ENCODE data around the gene NEDD4L. TPM values are rescaled to one million over a fixed set of nuclear protein-coding genes. Genes with fewer than 3 reads are reported as not detected.
A peak's percentile ranks its signal among the peaks of the same experiment; 100 is the strongest.

Gene NEDD4L
- total and polyA plus RNA-seq, 5 donors from 2014 or later: 4.4 to 19.6 (median 7.8) TPM

DNA sequence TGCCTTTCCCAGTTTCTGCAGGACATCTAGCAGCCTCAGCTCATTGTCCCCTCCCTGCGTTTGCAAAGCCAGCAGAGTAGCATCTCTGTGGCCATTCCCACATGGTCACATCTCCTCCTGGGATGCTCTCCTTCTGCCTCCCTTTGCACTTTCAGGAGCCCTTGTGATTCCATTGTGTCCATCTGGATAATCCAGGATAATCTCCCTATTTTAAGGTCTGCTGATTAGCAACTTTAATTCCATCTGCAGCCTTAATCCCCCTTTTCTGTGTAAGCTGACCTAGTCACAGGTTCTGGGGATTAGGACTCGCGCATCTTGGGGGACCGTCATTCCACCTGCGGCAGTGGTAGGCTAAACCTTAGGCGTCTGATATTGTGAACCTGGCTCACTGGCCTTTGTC, 70.7 kb downstream of the NEDD4L start:
- no peak for ATAC-seq (ENCODE audit: low read depth in 2 of 2)
- DNase-seq: no peak
- no peak overlapping the region for H3K27ac Mint-ChIP-seq
- H3K36me3 Mint-ChIP-seq: no peaks in the 10 kb centered on the region
- H3K27me3 Mint-ChIP-seq: no peaks in the 10 kb centered on the region
- H3K36me3 ChIP-seq (ENCODE audit: control insufficient read depth, insufficient read depth, low read length): no peaks in the 10 kb centered on the region
- H3K27me3 ChIP-seq (ENCODE audit: control insufficient read depth, insufficient read depth, low read length): no peaks in the 10 kb centered on the region
- H3K4me1 Mint-ChIP-seq: no peaks in the 10 kb centered on the region
- no peak overlapping the region for H3K27ac ChIP-seq (ENCODE audit: insufficient read depth, low read length, poor library complexity, severe bottlenecking)
- no peaks in the 10 kb centered on the region for H3K9me3 Mint-ChIP-seq
- H3K4me3 Mint-ChIP-seq: no peak overlapping the region
- H3K4me1 ChIP-seq (ENCODE audit: control insufficient read depth, insufficient read depth, low read length, poor library complexity, severe bottlenecking): no peaks in the 10 kb centered on the region
- no peaks in the 10 kb centered on the region for H3K9me3 ChIP-seq (ENCODE audit: control insufficient read depth in 2 of 2, low read length in 2 of 2)
- H3K4me3 ChIP-seq (ENCODE audit: low read depth, low read length): no peak overlapping the region

GRCh38 chr18:58116818-58117217, 72.8 kb downstream of the NEDD4L start:
- no peaks in the 10 kb centered on the region for H3K27me3 ChIP-seq (ENCODE audit: control insufficient read depth, insufficient read depth, low read length)
- Mint-ChIP-seq H3K36me3 (no peaks in the 10 kb centered on the region), H3K9me3 (no peaks in the 10 kb centered on the region), H3K27me3 (no peaks in the 10 kb centered on the region), H3K4me1 (peaks cover 0 to 4% (median 0%) of the 10 kb centered on the region in 4 donors), H3K4me3 (no peak overlapping the region), H3K27ac (no peak overlapping the region)
- H3K9me3 ChIP-seq (ENCODE audit: control insufficient read depth in 2 of 2, low read length in 2 of 2): no peaks in the 10 kb centered on the region
- no peak overlapping the region for H3K4me3 ChIP-seq (ENCODE audit: low read depth, low read length)
- ATAC-seq (ENCODE audit: low read depth in 2 of 2) (no peak), DNase-seq (no peak)
- H3K36me3 ChIP-seq (ENCODE audit: control insufficient read depth, insufficient read depth, low read length): no peaks in the 10 kb centered on the region
- H3K27ac ChIP-seq (ENCODE audit: insufficient read depth, low read length, poor library complexity, severe bottlenecking): no peak overlapping the region
- H3K4me1 ChIP-seq (ENCODE audit: control insufficient read depth, insufficient read depth, low read length, poor library complexity, severe bottlenecking): no peaks in the 10 kb centered on the region

DNA sequence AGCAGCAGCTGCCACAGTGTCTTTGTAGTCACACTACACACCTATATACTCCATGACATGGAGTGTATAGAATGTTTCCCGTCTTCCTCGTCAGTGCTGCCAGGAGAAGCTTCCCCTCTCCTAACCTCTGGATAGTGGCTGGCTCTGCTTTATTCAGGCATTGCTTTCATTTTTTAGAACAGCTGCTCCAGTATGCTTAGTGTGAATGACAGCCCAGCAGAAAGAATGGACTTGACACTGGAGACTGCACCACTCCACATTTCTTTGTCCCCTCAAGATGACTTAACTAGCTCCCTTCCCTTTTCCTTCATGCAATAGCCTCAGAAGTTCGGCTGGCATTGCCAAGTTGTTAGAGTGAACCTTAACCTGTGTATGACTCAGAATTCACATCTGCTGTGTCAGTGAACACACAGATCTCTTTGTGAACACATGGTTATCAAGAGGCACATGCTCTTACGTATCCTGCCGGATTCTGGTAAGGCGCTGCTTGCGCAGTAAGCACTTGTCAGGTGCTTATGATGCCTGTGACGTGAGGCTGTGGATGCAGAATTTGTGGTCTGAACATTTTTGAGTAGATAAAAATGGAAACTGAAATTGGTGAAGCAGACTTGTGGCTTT, 73.9 kb downstream of the NEDD4L start:
- H3K36me3 ChIP-seq (ENCODE audit: control insufficient read depth, insufficient read depth, low read length): no peaks in the 10 kb centered on the region
- no peaks in the 10 kb centered on the region for H3K9me3 ChIP-seq (ENCODE audit: control insufficient read depth in 2 of 2, low read length in 2 of 2)
- H3K4me1 ChIP-seq (ENCODE audit: control insufficient read depth, insufficient read depth, low read length, poor library complexity, severe bottlenecking): no peaks in the 10 kb centered on the region
- H3K4me1 Mint-ChIP-seq: peaks cover 0 to 4% (median 0%) of the 10 kb centered on the region in 4 donors
- no peak overlapping the region for H3K4me3 ChIP-seq (ENCODE audit: low read depth, low read length)
- H3K4me3 Mint-ChIP-seq: no peak overlapping the region
- H3K27me3 Mint-ChIP-seq: no peaks in the 10 kb centered on the region
- H3K27me3 ChIP-seq (ENCODE audit: control insufficient read depth, insufficient read depth, low read length): no peaks in the 10 kb centered on the region
- DNase-seq (no peak), ATAC-seq (ENCODE audit: low read depth in 2 of 2) (no peak)
- H3K36me3 Mint-ChIP-seq: no peaks in the 10 kb centered on the region
- no peak overlapping the region for H3K27ac Mint-ChIP-seq
- H3K9me3 Mint-ChIP-seq: peaks cover 0 to under 1% (median 0%) of the 10 kb centered on the region in 7 donors
- H3K27ac ChIP-seq (ENCODE audit: insufficient read depth, low read length, poor library complexity, severe bottlenecking): no peak overlapping the region

GRCh38 chr18:58118536-58118935, 74.5 kb downstream of the NEDD4L start:
- DNase-seq: no peak
- H3K36me3 Mint-ChIP-seq: no peaks in the 10 kb centered on the region
- no peaks in the 10 kb centered on the region for H3K9me3 ChIP-seq (ENCODE audit: control insufficient read depth in 2 of 2, low read length in 2 of 2)
- no peak overlapping the region for H3K4me3 Mint-ChIP-seq
- ATAC-seq (ENCODE audit: low read depth in 2 of 2): no peak
- H3K27me3 Mint-ChIP-seq: no peaks in the 10 kb centered on the region
- no peaks in the 10 kb centered on the region for H3K4me1 ChIP-seq (ENCODE audit: control insufficient read depth, insufficient read depth, low read length, poor library complexity, severe bottlenecking)
- no peaks in the 10 kb centered on the region for H3K36me3 ChIP-seq (ENCODE audit: control insufficient read depth, insufficient read depth, low read length)
- H3K27me3 ChIP-seq (ENCODE audit: control insufficient read depth, insufficient read depth, low read length): no peaks in the 10 kb centered on the region
- peaks cover 0 to 2% (median 0%) of the 10 kb centered on the region in 7 donors for H3K9me3 Mint-ChIP-seq
- no peak overlapping the region for H3K27ac Mint-ChIP-seq
- no peak overlapping the region for H3K4me3 ChIP-seq (ENCODE audit: low read depth, low read length)
- no peak overlapping the region for H3K27ac ChIP-seq (ENCODE audit: insufficient read depth, low read length, poor library complexity, severe bottlenecking)
- peaks cover 0 to 4% (median 0%) of the 10 kb centered on the region in 4 donors for H3K4me1 Mint-ChIP-seq

DNA sequence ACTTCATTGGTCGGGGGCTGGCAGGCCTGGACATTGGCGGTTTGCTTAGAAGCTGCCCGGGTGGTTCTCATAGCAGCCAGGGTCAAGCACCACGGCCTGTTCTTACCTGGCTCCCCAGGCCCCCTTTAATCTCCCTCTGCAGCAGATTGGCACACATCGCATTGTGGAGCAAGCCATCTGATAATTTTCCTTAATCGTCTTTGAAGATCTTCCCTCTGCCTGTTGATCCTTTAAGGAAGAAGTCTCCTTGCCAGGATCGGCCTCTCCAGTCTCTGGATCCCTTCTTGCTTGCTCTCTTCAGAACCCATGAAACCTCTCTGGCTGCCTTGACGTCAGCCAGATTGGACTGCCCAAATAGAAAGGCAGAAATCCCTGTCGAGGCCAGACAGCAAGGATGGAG, 75.8 kb downstream of the NEDD4L start:
- Histone ChIP-seq H3K4me1 (ENCODE audit: control insufficient read depth, insufficient read depth, low read length, poor library complexity, severe bottlenecking) (peaks cover 8% of the 10 kb centered on the region), H3K9me3 (ENCODE audit: control insufficient read depth in 2 of 2, low read length in 2 of 2) (no peaks in the 10 kb centered on the region), H3K4me3 (ENCODE audit: low read depth, low read length) (no peak overlapping the region), H3K27ac (ENCODE audit: insufficient read depth, low read length, poor library complexity, severe bottlenecking) (no peak overlapping the region), H3K36me3 (ENCODE audit: control insufficient read depth, insufficient read depth, low read length) (no peaks in the 10 kb centered on the region), H3K27me3 (ENCODE audit: control insufficient read depth, insufficient read depth, low read length) (no peaks in the 10 kb centered on the region)
- no peaks in the 10 kb centered on the region for H3K27me3 Mint-ChIP-seq
- peaks cover 0 to 2% (median 0%) of the 10 kb centered on the region in 7 donors for H3K9me3 Mint-ChIP-seq
- no peak for ATAC-seq (ENCODE audit: low read depth in 2 of 2)
- H3K4me1 Mint-ChIP-seq: peaks cover 0 to 9% (median 5%) of the 10 kb centered on the region in 4 donors
- no peak overlapping the region for H3K4me3 Mint-ChIP-seq
- H3K36me3 Mint-ChIP-seq: no peaks in the 10 kb centered on the region
- DNase-seq: no peak
- H3K27ac Mint-ChIP-seq: peak overlapping the region in 1 of 3 donors; percentile 30

DNA sequence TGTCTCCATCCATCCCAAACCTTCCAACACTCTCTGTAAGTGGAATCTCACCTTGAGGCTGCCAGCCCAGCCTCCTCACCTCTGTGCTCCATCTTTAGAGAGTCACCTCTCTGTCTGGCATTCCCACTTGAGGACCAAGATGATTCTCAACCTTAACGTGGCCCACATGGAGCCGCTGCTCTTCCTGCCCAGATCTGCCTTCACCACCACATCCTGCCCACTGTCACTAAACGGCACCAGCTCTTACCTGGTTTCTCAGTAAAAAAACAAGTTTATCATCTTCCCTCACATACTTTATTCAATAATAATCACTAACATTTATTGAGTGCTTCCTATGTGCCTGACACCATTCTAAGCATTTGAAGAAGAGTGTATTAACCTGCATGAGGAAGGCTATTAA, 80.4 kb downstream of the NEDD4L start:
- Histone ChIP-seq H3K27ac (ENCODE audit: insufficient read depth, low read length, poor library complexity, severe bottlenecking) (peak overlapping the region; percentile 6), H3K36me3 (ENCODE audit: control insufficient read depth, insufficient read depth, low read length) (no peaks in the 10 kb centered on the region), H3K4me3 (ENCODE audit: low read depth, low read length) (no peak overlapping the region), H3K4me1 (ENCODE audit: control insufficient read depth, insufficient read depth, low read length, poor library complexity, severe bottlenecking) (peaks cover 8% of the 10 kb centered on the region), H3K9me3 (ENCODE audit: control insufficient read depth in 2 of 2, low read length in 2 of 2) (no peaks in the 10 kb centered on the region), H3K27me3 (ENCODE audit: control insufficient read depth, insufficient read depth, low read length) (no peaks in the 10 kb centered on the region)
- peak in 1 of 3 donors; percentile 42 for DNase-seq
- H3K4me3 Mint-ChIP-seq: peak overlapping the region in 1 of 4 donors; percentile 6
- H3K27ac Mint-ChIP-seq: peak overlapping the region in 2 of 3 donors; percentile 21 to 56
- peaks cover 0 to 9% (median 8%) of the 10 kb centered on the region in 4 donors for H3K4me1 Mint-ChIP-seq
- H3K9me3 Mint-ChIP-seq: peaks cover 0 to 2% (median 0%) of the 10 kb centered on the region in 7 donors
- peak in 1 of 2 donors; percentile 45 for ATAC-seq (ENCODE audit: low read depth in 2 of 2)
- no peaks in the 10 kb centered on the region for H3K36me3 Mint-ChIP-seq
- peaks cover 4% of the 10 kb centered on the region for H3K27me3 Mint-ChIP-seq

- H3K27ac ChIP-seq (ENCODE audit: insufficient read depth, low read length, poor library complexity, severe bottlenecking): no peak overlapping the region
- Mint-ChIP-seq H3K27ac (peak overlapping the region in 1 of 3 donors; percentile 29), H3K27me3 (peaks cover 4% of the 10 kb centered on the region), H3K4me1 (peaks cover 0 to 9% (median 8%) of the 10 kb centered on the region in 4 donors), H3K4me3 (no peak overlapping the region), H3K36me3 (no peaks in the 10 kb centered on the region), H3K9me3 (peaks cover 0 to 2% (median 0%) of the 10 kb centered on the region in 7 donors)
- H3K4me1 ChIP-seq (ENCODE audit: control insufficient read depth, insufficient read depth, low read length, poor library complexity, severe bottlenecking): peaks cover 8% of the 10 kb centered on the region
- H3K4me3 ChIP-seq (ENCODE audit: low read depth, low read length): no peak overlapping the region
- H3K9me3 ChIP-seq (ENCODE audit: control insufficient read depth in 2 of 2, low read length in 2 of 2): no peaks in the 10 kb centered on the region
- H3K36me3 ChIP-seq (ENCODE audit: control insufficient read depth, insufficient read depth, low read length): no peaks in the 10 kb centered on the region
- no peak for ATAC-seq (ENCODE audit: low read depth in 2 of 2)
- no peak for DNase-seq
- no peaks in the 10 kb centered on the region for H3K27me3 ChIP-seq (ENCODE audit: control insufficient read depth, insufficient read depth, low read length)
Observed at GRCh38 chr18:58125183-58125582, 81.2 kb downstream of the NEDD4L start.

GRCh38 chr18:58125756-58126155, 81.7 kb downstream of the NEDD4L start:
- ATAC-seq (ENCODE audit: low read depth in 2 of 2) (no peak), DNase-seq (no peak)
- H3K4me3 Mint-ChIP-seq: no peak overlapping the region
- peaks cover 0 to 2% (median 0%) of the 10 kb centered on the region in 7 donors for H3K9me3 Mint-ChIP-seq
- Histone ChIP-seq H3K4me3 (ENCODE audit: low read depth, low read length) (no peak overlapping the region), H3K27me3 (ENCODE audit: control insufficient read depth, insufficient read depth, low read length) (no peaks in the 10 kb centered on the region), H3K4me1 (ENCODE audit: control insufficient read depth, insufficient read depth, low read length, poor library complexity, severe bottlenecking) (peaks cover 8% of the 10 kb centered on the region), H3K36me3 (ENCODE audit: control insufficient read depth, insufficient read depth, low read length) (no peaks in the 10 kb centered on the region), H3K27ac (ENCODE audit: insufficient read depth, low read length, poor library complexity, severe bottlenecking) (no peak overlapping the region), H3K9me3 (ENCODE audit: control insufficient read depth in 2 of 2, low read length in 2 of 2) (no peaks in the 10 kb centered on the region)
- H3K27me3 Mint-ChIP-seq: peaks cover 4% of the 10 kb centered on the region
- H3K4me1 Mint-ChIP-seq: peaks cover 0 to 9% (median 8%) of the 10 kb centered on the region in 4 donors
- peak overlapping the region in 1 of 3 donors; percentile 29 for H3K27ac Mint-ChIP-seq
- H3K36me3 Mint-ChIP-seq: no peaks in the 10 kb centered on the region

All from CD4-positive, CD25-positive, alpha-beta regulatory T cell (primary cell).